Hepatocyte (in vitro differentiated cells): Measurements from ENCODE around the gene FAM170A.

Experiments
- CTCF ChIP-seq: fragments of 200-600 bp; sonication (generic); IDR thresholded peaks from 2 replicates; pipeline ENCODE4 v1.5.1; 2016; ENCODE audit warnings: antibody characterized with exemption, mild to moderate bottlenecking; ENCODE audit not compliant: poor library complexity
- EZH2 ChIP-seq: fragments of 200-600 bp; sonication (generic); IDR thresholded peaks from 2 replicates; pipeline ENCODE4 v1.6.1; 2016; ENCODE audit warnings: antibody characterized with exemption, mild to moderate bottlenecking, borderline replicate concordance
- EZH2phosphoT487 ChIP-seq: fragments of 200-600 bp; sonication (generic); IDR thresholded peaks from one replicate; pipeline ENCODE4 v1.6.1; 2018; ENCODE audit warnings: antibody characterized with exemption, mild to moderate bottlenecking, low read depth, moderate library complexity; ENCODE audit not compliant: unreplicated experiment, severe bottlenecking

DNA sequence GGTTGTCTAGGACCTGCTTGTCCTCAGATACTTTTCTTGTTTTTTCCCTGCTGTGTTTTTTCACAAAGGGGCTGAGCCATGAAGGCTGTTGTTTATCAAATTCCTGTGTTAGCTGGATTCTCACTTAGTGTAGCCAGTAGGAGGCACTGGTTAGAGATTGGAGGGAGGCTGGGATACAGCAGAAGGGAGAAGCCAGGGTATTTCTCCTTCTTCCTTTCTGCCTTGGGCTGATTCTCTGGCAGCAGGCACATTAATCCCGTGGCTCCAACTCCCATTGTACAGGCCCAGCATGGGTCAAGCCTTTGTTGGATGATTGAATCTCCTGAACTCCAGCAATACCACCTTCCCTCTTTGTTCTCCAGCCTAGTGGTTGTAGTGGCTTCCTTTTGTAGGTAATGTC is 46.4 kb upstream of the FAM170A start:
- no peak for TF ChIP-seq EZH2phosphoT487
- TF ChIP-seq CTCF: no peak
- no peak for TF ChIP-seq EZH2
